Liver (tissue), 9 donors: ENCODE measurements around the gene HOXA3. TPM values are rescaled to one million over a fixed set of nuclear protein-coding genes. Genes with fewer than 3 reads are reported as not detected.
A peak's percentile ranks its signal among the peaks of the same experiment; 100 is the strongest.

Source experiments
- DNase-seq: peaks from one replicate; pipeline ENCODE4 v3.0.0-alpha.2; 2017; ENCODE audit warnings: low spot score
- H3K27ac ChIP-seq, 2 donors: one replicate each; pipeline ENCODE4 v1.7.0; 2013; ENCODE audit warnings: inconsistent platforms in 2 of 2, low read length in 2 of 2, control low read depth in 1 of 2, low read depth in 1 of 2, mild to moderate bottlenecking in 1 of 2
- H3K27me3 ChIP-seq, 4 donors: one replicate each; pipeline versions ENCODE4 v1.6.1 to v1.7.0; 2013; ENCODE audit warnings: low read length in 3 of 4, inconsistent platforms in 1 of 4, mild to moderate bottlenecking in 1 of 4, moderate library complexity in 1 of 4; ENCODE audit not compliant: control insufficient read depth in 4 of 4, insufficient read depth in 4 of 4
- H3K36me3 ChIP-seq, 4 donors: one replicate each; pipeline versions ENCODE4 v1.6.1 to v1.7.0; 2013; ENCODE audit warnings: low read length in 3 of 4, mild to moderate bottlenecking in 3 of 4, low read depth in 1 of 4, moderate library complexity in 1 of 4; ENCODE audit not compliant: control insufficient read depth in 4 of 4, insufficient read depth in 3 of 4
- H3K4me1 ChIP-seq, 4 donors: one replicate each; pipeline versions ENCODE4 v1.6.1 to v1.7.0; 2013; ENCODE audit warnings: low read length in 3 of 4, mild to moderate bottlenecking in 3 of 4, moderate library complexity in 1 of 4; ENCODE audit not compliant: control insufficient read depth in 4 of 4, insufficient read depth in 4 of 4
- H3K4me3 ChIP-seq, 3 donors: one replicate each; pipeline versions ENCODE4 v1.6.1 to v1.7.0; 2013; ENCODE audit warnings: low read length in 3 of 3, control low read depth in 1 of 3, low read depth in 1 of 3, mild to moderate bottlenecking in 1 of 3
- H3K9ac ChIP-seq, 2 donors: one replicate each; pipeline ENCODE4 v1.7.0; 2013; ENCODE audit warnings: low read length in 2 of 2, mild to moderate bottlenecking in 2 of 2, moderate library complexity in 2 of 2, control low read depth in 1 of 2, low read depth in 1 of 2
- H3K9me3 ChIP-seq, 4 donors: one replicate each; pipeline versions ENCODE4 v1.6.1 to v1.7.0; 2013; ENCODE audit warnings: low read length in 3 of 4; ENCODE audit not compliant: control insufficient read depth in 4 of 4
- CTCF ChIP-seq: fragments of 150-350 bp; IDR thresholded peaks from 2 replicates; pipeline ENCODE4 v1.5.1; 2017; ENCODE audit warnings: improper control_type of control experiment, low read depth, low read length; ENCODE audit not compliant: missing input control
- HNF4G ChIP-seq: IDR thresholded peaks from 2 replicates; pipeline ENCODE4 v1.6.1; 2016; ENCODE audit warnings: antibody characterized with exemption
- MAX ChIP-seq: IDR thresholded peaks from 2 replicates; pipeline ENCODE4 v1.6.1; 2016; ENCODE audit warnings: antibody characterized with exemption
- NR2F2 ChIP-seq: IDR thresholded peaks from 2 replicates; pipeline ENCODE4 v1.6.1; 2016; ENCODE audit warnings: antibody characterized with exemption
- REST ChIP-seq: IDR thresholded peaks from 2 replicates; pipeline ENCODE4 v1.6.1; 2016; ENCODE audit warnings: antibody characterized with exemption, mild to moderate bottlenecking
- WGBS: extraction: QIAGEN DNeasy Blood & Tissue Kit; methylation state at CpG from one replicate; pipeline ENCODE4 v1.1.7; 2013; 5-methylcytosine and 5-hydroxymethylcytosine counted together
- polyA plus RNA-seq, 2 donors: library from polyadenylated mRNA; stranded (reverse) in 1 of 2; unstranded in 1 of 2; fragments of 200-250 nt in 1 of 2; fragments of >200 nt in 1 of 2; fragmentation: Nextera tagmentation in 1 of 2; extraction: Ambion mirVana in 1 of 2; gene quantifications; one replicate each; pipeline versions ENCODE4 v1.2.1 to v1.2.3, GENCODE V29; 2013 to 2015
- total RNA-seq, 2 donors: library from RNA; depleted of rRNA; stranded (reverse); fragments of >200 nt; gene quantifications; one replicate each; pipeline ENCODE4 v1.2.3, GENCODE V29; 2014
- donor health status: healthy.
- donor health status: healthy.
- donor health status: healthy.
- donor health status: healthy.
- donor health status: healthy.

The HOXA3 gene
- total and polyA plus RNA-seq, 4 donors: 0.11 to 0.28 (median 0.20) TPM

GRCh38 chr7:27099453-27100370, 52.7 kb downstream of the HOXA3 start:
- 34% methylated on average over 8 of the region's 8 CpGs for WGBS
- TF ChIP-seq REST: no peak
- no peak for TF ChIP-seq MAX
- TF ChIP-seq CTCF: no peak
- Histone ChIP-seq H3K9ac (no peak overlapping the region), H3K4me1 (peaks cover 0 to 7% (median under 1%) of the 10 kb centered on the region in 4 donors), H3K36me3 (no peaks in the 10 kb centered on the region), H3K27me3 (peaks cover 8 to 29% (median 17%) of the 10 kb centered on the region in 4 donors), H3K9me3 (no peaks in the 10 kb centered on the region), H3K27ac (no peak overlapping the region), H3K4me3 (no peak overlapping the region)
- DNase-seq: no peak

- TF ChIP-seq NR2F2 (peak; percentile 21), HNF4G (no peak)
- H3K4me3 ChIP-seq: peak overlapping the region in 1 of 3 donors; percentile 25
- H3K36me3 ChIP-seq: no peaks in the 10 kb centered on the region
- no peak overlapping the region for H3K9ac ChIP-seq
- peaks cover 8 to 24% (median 18%) of the 10 kb centered on the region in 4 donors for H3K27me3 ChIP-seq
- 14% methylated on average over 38 of the region's 38 CpGs for WGBS
- no peak for DNase-seq
- H3K9me3 ChIP-seq: no peaks in the 10 kb centered on the region
- H3K4me1 ChIP-seq: peaks cover 0 to 7% (median under 1%) of the 10 kb centered on the region in 4 donors
- peak overlapping the region; percentile 45 to 87 for H3K27ac ChIP-seq
Measured at GRCh38 chr7:27098578-27099451, 53.6 kb downstream of the HOXA3 start.
